IPS DF 4.7 (cell line): ENCODE data around the gene TBC1D3B.
"Not testable (repeated sequence)": the region's sequence is repeated elsewhere in the genome, so short reads cannot be mapped to it uniquely, and the experiment has no call there.

ENCODE experiments used
- DNase-seq: peaks from one replicate; pipeline ENCODE4 v3.0.0-alpha.2; 2013; ENCODE audit warnings: low spot score; ENCODE audit errors: extremely low read depth

Gene TBC1D3B

DNA sequence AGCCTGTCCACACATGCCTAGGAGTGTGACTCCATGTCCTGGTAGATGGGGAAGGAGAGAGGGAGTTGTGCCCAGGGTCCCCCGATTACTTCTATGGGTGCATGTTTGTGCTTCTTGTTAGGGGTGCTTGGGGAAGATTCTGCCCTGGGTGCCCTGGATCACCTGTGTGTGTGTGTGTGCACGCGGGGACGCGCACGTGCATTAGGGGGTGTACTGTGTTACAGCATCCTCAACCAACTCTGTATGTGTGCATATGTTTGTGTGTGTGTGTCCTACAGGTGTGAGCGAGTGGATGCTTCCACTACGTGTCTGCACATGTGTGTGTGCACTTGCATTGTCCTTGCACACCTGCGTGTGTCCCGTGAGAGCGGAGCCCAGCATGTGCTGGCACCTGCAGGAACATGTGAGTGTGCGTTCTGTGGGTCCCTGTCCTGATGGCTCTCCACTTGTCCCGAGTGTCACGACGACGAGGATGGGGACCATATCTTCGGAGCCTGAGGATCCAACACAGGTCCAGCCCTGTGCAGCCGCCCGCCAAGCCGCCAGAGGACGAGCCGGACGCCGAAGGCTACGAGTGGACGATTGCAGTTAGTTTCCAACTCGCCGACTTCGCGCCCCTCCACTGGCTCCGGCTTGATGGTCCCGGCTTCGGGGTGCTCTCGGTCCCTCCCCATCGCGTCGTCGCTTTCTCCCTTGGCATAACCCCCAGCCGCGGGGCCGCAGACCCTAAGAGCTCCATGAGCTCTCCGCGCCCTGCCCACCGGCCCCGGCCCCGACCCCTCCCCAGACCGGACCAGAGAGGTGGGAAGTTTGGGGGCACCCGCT, 6.0 kb upstream of the TBC1D3B start:
- no peak for DNase-seq

DNA sequence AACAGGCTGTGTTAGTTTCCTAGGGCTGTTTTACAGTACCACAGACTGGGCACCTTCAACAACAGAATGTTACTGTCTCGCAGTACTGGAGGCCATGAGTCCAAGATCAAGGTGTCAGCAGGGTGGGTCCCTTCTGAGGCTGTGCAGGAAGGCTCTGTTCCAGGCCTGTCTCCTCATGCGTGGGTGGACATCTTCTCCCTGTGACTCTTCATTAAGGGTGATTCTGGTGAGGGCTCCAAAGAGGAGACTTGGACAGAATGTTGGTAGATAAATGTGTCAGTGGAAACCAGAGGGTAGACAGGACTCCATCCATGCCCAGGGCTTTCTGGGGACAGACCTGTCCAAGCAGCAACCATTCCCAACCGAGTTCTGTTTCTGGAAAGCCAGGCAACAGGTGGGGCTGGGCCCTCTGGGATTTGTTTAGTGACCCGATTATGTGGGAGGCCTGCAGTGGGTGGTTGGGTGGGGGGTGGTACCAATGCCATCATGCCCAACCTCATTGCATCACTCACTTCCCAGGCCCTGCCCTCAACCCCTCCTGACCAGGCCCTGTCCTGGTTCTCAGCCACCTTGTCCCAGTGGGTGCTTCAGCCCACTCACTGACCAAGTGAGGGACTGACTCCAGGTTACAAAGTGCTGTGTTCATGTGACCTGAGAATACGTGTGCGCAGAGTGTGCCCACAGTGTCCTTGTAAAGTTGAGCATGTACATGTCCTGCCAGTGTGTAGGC, 5.2 kb upstream of the TBC1D3B start:
- DNase-seq, result not testable (repeated sequence)

DNA sequence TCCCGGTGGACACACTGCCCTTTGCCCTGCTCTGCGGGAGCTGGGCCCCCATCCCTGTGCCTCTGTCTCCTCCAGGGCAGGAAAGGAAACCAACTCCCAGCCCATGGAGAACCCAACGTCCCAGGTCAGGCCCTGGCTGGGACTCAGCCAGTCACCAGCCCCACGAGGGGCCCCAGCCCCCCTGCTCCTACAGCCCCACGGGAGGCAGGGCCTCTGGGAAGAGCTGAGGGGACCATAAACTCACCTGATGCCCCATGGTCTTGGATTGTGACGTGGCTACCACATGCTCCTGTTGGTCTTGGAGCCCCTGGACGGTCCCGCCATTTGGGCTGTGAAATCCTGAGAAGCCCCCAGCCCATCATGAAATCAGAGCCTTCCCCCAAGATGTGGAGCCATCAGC, 7.6 kb downstream of the TBC1D3B start:
- not testable (repeated sequence) for DNase-seq

DNA sequence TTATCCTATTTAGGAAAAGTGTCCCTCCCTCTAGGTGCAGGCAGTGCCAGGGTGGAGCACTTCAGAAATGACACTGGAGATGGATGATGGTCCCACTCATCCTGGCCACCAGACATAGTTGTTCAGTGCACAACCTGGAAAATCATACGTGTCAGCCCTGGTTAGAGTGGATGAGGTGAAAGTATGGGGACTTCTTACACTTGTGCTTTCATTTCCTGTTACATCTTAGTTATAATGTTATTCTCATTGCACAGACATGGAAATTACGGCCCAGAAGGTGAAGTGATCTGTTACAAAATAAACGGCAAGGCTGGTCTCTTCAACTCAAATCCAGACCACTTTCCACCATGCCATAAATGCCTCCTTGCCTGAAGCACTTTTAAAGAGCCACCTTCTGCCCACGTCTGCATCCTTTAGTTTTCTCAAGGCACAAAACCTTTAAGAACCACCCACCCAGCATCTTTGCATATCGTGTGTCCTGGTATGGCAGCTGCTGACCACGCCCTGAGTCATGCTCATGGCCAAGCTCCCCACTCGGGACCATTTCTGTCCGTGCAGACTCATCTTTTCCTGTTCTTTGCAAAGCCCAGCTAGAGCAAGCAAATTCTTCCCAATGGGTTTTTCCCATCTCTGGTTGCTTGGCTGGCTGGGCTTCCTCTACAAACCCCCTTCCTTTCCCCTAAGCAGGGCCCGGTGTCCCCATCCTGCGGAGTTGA, 22.4 kb downstream of the TBC1D3B start:
- DNase-seq, result no peak

DNA sequence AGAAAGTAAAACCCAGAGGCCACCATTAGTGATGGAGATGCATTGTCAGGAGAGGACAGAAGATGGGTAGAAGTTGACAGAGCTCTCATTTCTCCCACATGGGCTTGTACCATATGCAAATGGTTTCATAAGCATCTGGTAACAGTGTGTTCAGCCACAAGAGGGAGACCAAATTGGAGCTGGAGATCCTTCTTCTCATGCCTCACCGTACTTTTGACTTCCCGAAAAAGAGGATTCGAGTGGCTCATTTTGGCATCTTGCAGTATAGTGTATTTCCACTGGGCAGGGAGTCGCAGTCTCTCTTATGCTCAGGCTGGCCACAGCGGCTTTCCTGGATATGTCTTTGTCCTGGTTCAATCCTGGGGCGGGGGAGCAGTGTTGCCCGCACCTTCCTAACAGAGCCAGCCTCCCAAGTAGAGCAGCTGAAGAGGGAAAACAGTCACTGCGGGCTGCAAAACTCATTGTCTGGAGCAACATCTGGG, 23.8 kb downstream of the TBC1D3B start:
- DNase-seq, result no peak

DNA sequence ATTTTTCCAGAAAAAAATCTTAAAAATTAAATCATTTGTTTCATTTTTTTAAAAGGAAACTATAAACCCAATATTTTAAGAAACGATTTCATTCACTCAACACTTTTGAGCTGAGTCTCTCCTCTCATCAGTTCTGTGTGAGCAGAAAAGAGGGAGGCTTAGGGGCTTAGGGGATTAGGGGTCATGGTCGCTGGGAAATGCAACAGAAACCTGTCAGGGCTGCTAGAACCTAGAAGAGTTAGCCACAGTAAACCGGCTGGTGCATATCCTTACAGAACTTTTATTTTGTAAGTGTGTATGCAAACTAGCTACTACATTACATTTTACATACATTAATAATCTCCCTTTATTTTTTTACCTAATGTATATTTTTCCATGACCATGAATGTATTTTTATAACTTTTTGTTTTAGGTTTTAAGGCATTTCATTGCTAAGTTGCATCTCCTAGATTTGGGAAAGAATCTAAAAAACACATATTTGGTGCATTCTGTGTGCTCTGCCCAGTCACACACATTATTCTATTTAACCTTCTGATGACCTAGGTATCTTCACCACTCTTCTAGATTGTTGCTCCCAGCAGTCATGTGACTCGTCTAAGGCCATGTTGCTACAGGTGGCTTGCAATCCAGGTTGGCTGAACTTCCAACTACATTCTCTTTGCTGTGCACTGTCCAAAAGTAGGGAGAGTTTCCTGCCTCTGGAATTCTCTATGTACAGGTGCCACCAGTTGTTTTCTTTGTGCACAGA, 24.4 kb downstream of the TBC1D3B start:
- no peak for DNase-seq

DNA sequence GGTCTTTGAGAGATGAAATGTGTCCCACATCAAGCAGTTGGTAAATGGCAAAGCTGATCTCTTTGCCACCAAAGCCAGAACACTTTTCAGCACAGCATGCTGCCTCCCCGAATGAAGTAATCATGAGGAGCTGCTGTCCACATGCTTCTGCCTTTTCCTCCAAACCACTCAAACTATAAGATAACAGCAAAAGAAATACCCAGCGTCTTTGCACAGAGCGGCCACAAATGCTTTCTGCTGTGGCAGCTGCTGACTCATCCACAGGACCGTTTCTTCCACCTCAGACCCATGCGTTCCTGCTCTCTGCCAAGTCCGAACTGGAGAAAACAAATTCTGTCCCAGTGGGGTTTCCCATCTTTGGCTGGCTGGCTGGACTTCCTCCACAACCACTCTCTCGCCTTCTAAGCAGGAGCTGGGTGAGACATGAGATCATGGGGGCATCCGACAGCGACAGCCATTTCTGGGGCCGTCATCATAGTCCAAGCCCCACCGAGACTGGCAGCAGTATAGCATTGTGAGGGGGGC, 27.1 kb downstream of the TBC1D3B start:
- DNase-seq, result no peak

DNA sequence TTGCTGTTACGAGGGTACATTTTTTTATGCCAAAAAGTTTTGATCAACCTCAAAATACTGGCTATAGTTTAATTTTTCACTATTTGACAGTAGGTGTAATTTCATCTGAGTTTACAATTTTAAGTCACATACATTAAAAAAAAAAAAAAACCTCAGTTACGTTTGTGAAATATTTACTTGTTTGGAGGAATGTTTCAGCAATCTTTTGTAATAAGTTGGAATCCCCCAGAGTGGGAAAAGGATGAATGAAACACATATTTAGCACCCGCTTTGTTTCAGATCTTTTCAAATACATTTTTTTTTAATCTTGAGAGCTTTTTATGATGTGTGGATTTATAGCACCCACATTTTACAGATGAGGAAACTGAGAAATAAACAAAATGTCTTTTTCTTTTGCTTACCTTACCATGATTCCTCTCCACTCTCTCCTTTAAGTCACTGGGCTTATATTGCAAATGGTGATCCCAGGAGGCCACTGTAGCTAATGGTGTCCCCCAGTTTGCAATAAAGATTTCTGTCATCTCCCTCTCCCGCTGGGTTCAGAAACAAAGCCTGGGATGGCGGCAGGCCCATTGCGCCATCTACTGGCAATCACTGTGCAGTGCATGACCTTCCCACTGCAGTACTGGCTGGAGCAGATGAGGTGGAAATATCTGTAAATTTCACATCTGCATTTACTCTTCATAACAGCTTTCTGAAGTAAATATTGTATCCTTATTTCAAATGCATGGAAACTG, 27.7 kb downstream of the TBC1D3B start:
- peak; percentile 25 for DNase-seq

DNA sequence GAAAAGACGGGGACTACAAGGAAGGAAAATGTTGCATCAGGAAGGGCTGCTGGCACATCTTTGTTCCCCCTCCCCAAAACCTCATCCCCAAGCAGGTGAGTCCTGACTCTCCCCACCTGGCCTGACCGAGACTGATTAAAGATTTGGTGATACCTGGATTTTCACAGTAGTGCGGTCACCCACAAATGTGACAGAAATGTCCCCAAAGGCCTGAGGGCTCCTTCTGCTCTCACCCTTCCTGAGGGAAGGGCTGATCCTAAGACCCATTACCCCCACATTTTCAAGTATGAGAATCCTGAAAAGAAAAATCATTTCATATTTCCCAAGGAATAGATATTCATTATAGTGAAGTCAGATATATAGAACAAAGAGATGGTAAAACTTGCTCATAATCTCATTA, 28.8 kb downstream of the TBC1D3B start:
- DNase-seq, result no peak

DNA sequence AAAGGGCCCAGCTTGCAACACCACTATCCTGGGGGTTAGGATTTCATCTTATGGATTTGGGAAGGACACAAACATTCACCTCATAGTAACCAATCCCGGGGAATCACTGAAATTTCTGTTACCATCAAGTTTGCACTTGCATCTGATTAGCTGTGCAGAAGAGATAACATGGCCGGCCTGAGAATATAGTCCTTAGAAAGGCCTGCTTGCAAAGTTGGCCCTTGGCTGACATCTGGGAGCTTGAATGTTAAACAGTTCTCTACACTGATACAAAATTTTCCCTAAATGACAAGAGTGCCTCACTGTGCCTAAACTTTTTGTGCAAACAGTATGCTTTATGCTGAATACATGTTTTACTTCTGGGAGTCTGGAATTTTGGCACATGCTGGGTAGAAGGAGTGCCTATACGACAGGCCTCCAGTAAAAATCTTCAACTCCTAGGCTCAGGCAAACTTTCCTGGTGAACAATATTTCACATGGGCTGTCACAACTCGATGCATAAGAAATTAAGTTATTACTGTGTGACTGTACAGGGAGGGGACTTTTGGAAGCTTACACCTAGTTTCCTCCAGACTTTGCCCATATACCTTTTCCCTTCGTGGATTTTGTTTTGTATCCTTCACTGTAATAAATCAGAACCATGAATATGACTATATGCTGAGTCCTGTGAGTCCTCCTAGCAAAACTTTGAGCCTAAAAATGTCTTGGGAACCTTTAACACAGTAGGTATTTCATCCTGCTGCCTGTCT, 31.3 kb downstream of the TBC1D3B start:
- no peak for DNase-seq

DNA sequence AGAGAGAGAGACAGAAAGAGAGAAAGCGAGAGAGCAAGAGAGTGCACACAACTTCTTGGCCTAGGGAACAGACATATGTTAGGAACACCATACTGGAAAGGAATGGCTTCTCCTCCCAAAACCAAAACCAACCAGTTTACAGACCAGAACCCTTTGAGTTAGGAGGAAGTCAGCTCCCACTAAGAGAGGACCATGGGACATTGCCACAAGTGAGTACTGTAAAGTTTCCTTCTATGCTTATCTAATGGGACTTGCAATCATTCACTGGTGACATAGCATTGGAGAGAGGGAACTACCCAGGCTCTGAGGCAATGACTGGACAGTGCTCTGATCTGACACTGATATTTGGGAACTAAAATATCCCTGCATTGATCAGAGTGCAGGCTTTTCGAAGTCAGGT, 32.4 kb downstream of the TBC1D3B start:
- DNase-seq, result no peak

DNA sequence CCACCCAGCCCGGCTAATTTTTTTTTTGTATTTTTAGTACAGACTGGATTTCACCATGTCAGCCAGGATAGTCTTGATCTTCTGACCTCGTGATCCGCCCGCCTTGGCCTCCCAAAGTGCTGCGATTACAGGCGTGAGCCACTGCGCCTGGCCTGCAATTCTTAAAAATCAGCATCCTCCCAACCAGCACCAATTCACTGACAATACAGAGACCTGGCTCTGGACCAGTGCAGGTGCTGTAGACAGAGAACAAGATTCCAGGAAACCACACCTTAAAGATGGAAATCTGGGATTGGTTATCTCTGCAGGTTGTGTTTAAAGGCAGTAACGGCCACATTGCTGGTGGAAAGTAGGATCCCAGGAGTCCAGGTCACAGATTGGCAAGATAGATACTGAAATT, 33.6 kb downstream of the TBC1D3B start:
- no peak for DNase-seq

DNA sequence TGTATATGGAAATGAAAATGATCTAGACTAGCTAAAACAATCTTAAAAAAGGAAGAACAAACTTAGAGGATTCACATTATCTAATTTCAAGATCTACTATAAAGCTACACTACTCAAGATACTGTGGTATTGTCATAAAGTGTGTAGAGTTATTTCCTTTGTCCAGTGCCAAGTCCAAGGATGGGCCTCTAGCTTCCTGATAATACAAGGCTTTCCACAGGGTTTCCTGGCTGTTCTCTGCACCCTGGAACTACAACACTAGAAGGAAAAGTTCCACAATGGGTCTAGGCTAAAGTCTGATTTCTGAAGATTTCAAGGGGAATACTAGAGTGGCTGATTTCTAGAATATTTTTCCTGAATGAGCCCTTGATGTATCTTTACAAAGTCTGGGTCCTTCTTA, 34.2 kb downstream of the TBC1D3B start:
- DNase-seq, result no peak

DNA sequence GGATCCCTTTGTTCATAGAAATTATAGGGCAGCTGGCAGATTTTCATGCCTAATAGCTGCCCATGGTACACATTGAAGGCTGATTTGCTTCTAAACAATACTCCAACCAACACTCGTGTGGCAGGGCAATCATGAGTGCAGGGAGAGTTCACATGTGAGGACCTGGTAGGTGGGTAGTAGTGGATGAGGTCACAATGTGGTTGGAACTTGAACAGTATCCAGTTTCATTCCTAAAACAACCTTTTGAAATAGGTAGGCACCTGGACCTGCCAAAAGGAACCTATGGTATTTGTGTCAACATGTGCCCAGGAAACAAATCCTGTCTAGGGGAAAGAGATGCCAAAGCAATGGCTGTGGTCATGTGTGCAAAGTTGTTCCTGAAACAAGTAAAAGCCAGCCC, 40.0 kb downstream of the TBC1D3B start:
- DNase-seq, result no peak

DNA sequence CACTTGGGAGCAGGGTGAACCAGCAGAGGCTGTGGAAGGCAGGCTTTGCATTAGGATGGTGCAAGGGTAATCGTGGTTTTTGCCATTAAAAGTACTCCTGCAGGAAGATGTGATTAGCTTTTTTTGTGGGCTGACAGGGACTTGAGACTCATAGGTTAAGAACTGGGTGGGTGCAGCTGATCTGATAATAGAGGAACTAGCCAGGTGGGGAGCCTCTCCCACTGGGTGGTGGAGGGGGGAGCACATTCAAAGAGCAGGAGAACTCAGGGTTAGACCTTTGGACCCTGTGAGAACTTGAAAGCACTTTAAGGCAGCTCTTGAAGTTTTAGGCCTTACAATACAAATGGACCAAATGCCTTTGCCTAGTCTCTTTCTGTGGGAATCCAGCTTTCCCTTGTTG, 40.4 kb downstream of the TBC1D3B start:
- no peak for DNase-seq

DNA sequence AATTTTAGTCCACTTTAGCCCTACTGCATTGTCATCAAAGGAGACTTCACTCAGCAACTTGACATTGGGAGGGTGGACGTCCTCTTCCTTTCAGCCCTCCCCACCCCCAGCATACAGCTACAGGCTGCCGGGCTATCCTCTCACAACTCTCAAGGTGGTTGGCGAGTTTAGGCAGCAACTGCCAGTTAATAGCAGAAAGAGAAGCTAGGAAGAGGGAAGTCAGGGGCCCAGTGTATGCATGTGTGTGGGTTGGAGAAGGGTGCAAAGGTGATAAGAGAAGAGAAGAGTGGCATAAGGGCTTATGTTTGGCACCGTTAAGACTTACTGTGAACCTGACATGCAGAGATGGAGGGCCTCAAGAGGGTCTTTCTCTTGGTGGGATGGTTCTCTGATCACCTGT, 41.0 kb downstream of the TBC1D3B start:
- no peak for DNase-seq

DNA sequence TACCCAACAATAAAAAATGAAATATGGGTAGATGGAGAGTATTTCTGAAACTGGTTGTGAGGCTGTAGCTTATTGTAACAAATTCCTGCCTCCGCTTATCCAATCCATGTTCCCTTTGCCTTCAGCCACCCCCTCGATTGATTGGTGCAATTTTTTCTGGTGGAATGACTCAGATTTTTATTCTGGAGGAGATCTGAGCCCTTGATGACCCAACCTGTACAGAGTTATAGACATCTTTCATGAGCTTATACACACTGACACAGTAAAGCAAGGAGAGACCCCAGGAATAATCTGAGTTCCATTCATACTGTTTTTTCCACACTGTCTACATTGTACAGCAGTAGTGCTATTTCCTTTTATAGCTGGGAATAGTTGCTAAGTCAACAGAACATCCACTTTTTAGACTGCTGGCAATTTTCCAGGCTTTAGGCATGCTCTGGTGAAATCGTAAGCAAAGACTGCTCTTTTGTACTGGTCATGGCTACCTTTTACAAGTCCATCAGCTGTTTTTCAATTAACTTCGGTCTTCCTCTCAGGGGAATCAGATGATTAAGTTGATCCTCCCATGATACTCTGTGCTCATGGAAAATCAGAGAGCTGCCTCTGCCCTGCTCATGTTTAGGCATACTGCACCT, 42.7 kb downstream of the TBC1D3B start:
- DNase-seq, result no peak

DNA sequence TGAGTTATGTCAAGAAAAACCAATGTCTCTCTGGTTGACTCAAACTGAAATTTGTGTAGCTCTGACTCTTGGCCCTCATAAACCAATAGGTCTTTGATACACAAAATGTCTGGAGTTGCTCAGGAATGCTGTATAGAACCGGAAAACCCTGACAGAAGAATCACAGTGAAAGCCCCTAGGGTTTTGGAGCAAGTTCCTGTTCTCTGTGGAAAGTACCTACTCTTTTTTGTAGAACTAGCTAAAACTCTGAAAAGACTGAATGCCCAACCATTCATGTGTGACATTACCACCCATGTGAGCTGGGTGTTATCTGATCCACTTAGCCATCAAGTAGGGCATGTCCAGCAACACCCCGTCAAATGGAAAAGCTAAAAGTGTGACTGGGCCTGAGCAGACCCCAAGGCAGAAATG, 44.0 kb downstream of the TBC1D3B start:
- DNase-seq, result no peak

DNA sequence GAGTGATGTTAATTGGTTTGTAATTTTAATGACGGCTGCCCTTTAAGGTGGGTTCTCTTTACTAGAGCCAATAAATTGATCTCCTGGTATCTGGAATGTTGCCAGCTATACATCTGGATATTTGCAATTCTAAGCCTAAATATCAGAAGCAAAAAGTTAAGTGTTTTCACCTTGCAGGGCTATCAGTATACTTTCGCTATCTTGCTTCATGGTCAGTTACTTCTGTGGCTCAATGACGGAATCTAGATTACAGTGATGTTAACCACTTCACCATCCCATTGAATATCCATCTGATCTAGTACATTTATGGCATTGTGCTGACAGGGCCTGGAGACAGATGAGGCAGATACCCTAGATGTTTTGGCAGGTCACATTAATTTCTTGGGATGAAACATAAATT, 44.5 kb downstream of the TBC1D3B start:
- no peak for DNase-seq
